GM10266 (cell line): ENCODE results near the gene TADA2B.

Source experiments
- DNase-seq: peaks from one replicate; pipeline ENCODE4 v3.0.0; 2012; ENCODE audit errors: extremely low spot score
- CTCF ChIP-seq: IDR thresholded peaks from 2 replicates; pipeline ENCODE4 v1.5.1; 2012; ENCODE audit warnings: mild to moderate bottlenecking, low read depth; ENCODE audit not compliant: control insufficient read depth, insufficient read depth; ENCODE audit errors: missing control alignments

The TADA2B gene

GRCh38 chr4:7029921-7030320 lies 13.3 kb upstream of the TADA2B start:
- TF ChIP-seq CTCF, result no peak
- DNase-seq, result no peak

GRCh38 chr4:7030856-7031255 lies 12.3 kb upstream of the TADA2B start:
- no peak for TF ChIP-seq CTCF
- no peak for DNase-seq

GRCh38 chr4:7031558-7032449 lies 11.4 kb upstream of the TADA2B start:
- no peak for TF ChIP-seq CTCF
- DNase-seq, result no peak

GRCh38 chr4:7032596-7032995 lies 10.6 kb upstream of the TADA2B start:
- no peak for TF ChIP-seq CTCF
- DNase-seq, result no peak

- no peak for DNase-seq
These were observed 8.7 kb upstream of the TADA2B start for GRCh38 chr4:7034262-7035081.

GRCh38 chr4:7037425-7037824 lies 5.7 kb upstream of the TADA2B start:
- DNase-seq, result no peak
- no peak for TF ChIP-seq CTCF

More at GRCh38 chr4:7034262-7035081, 8.7 kb upstream of the TADA2B start:
- TF ChIP-seq CTCF, result no peak

- no peak for DNase-seq
- no peak for TF ChIP-seq CTCF
These were observed 2.4 kb upstream of the TADA2B start for GRCh38 chr4:7040765-7041164.
